HG03520 (cell line): ENCODE data around the gene NLRC3.

Source experiments
- ATAC-seq: cut with Tn5 transposase; IDR thresholded peaks from one replicate; pipeline ENCODE4 v1.9.1; 2021; ENCODE audit warnings: mild to moderate bottlenecking, moderate library complexity; ENCODE audit not compliant: unreplicated experiment

The NLRC3 gene

DNA sequence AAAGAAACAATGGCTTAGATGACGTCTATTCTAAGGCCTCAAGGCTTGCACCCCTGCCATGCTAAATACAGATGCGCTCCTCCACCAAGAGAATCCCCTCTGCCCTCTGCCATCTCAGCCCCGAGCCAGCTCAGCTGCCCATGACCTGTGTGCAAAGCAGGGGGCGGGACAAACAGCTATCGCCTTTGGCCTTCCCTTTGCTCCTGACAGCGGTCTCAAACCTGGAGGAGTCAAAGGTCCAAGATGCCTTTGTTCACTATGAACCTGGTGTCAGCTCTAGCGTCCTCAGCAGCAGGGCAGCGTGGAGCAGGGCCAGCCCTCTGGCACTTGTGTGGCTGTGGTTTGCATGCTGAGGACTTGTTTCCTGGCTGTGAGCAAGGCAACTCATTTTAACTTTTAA lies 21.9 kb upstream of the NLRC3 start:
- ATAC-seq = no peak

DNA sequence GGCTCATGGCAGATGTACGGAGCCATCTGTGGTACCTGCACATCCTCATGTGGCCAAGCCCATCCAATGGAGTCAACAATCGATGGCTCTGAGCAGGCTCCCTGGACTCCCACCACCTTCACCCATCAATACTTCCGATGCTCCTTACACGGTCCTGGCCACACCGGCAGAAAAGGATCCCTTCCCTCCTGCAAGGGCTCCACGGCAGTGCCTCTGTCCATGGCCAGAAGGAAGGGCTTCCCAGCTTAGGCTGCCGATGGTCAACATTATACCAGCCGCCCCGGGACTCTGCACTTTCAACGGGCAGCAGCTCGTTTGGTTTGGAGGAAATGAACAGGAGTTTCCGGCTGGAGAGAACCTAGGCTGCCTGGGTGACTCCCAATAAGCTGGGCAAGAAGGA lies 21.0 kb upstream of the NLRC3 start:
- no peak for ATAC-seq

DNA sequence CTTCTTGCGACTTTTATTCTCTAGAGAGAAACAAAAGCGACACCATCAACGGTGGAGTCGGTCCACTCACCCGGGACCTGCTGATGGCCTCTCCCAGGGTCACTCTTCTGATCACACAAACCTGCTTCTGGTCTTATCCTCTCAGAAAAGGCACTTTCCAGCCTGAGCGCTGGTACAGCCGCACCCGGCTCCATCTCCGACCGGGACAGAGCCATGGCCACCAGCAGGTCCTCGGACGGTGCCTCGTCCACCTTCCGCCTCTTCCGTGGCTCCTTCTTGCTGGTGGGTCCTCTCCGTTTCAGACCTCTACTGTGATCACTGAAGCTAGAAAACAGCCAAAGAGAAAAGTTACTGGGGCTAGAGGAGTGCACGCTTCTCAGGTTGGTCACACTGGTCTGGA lies 20.5 kb upstream of the NLRC3 start:
- ATAC-seq = no peak

DNA sequence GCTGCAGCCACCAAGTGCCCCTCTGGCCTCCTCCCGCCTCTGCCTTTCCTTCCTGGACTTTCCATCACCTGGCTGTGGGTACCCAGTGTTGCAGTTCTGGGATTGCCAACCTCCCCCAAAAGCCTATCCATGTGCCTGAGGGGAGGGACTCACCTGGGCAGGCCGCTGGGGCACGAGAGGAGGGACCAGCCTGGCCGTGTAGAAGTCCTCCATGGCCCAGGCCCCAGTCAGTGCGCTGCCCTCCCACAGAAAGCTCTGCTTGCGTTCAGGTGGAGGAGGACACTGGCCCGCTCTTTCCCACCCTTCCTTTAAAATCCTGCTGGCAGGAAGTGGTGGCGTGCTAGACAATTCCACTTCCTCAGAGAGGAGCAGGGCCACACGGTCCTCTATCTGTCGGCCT lies 20.0 kb upstream of the NLRC3 start:
- ATAC-seq = no peak

DNA sequence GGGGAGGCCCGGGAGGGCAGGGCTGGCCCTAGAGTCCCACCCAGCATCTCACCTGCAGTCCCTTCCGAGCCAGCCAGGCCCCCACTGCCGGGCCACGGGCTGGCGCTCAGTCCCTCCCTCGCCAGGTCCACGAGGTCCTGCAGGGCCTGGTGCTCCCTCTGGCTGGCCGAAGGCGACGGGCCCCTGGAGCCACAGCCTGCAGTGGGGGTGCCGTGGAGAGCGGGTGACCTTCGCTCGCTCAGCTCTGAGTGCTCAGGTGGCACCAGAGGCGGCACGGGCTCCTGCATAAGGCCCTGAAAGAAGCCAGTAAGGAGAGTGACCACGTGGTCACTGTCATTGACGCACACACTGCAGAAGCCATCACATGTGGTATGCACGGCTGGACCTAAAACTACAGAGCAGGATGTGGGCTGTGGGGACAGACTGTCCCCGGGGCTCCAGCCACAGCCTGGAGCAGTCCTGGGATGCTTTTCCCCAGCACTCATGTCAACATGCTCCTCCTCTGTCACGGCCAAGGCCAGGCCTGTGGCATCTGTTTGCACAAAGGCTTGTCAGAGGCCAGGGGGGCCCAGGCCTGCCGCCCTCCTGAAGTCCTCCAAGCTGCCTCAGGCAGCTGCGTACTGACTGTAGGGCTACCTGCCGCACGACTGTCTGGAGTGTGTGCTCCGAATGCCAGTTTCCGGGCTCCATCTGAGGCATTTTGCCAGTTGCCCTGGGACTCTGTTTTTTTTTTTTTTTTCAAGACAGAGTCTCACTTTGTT lies 19.1 kb upstream of the NLRC3 start:
- no peak for ATAC-seq

DNA sequence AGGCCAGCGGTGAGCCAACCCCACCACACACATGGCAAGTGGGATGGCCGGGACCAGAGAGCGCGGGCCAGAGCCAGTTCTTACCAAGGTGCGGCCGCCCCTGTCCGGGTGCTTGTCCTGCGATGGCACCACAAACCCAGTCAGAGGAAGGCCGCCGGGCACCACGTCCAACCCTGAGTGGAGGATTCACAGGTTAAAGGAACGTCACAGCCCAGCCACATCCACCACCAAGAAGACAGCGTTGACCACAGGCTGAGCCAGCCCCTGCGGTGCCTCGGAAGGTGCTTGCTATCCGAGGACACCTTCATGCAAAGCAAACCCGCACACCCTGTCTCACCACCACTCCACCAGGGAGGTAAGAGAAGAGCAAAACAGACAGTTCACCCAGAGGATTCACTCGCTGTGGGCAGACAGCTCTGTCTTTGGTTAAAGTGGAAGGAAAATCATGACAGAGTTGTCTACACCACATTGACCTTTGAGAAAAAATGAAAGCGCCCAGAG lies 18.4 kb upstream of the NLRC3 start:
- no peak for ATAC-seq

DNA sequence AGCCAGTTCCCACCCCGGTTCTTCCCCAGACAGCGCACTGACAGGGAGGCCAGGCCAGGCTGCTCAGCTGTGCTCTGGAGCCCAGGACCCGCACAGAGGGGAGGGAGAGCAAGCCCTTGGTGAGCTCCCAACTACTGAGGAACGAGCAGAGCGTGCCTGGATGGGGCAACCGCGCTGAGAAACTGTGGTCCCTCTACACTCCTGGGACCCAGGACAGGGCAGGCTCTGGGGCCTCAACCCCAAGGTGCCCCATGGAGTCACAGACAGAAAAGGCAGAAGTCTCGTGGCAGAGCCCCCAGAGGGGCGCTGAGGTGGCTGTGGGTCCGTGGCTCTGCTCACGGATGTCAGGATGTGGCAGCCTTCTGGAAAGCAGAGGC lies 17.9 kb upstream of the NLRC3 start:
- no peak for ATAC-seq

DNA sequence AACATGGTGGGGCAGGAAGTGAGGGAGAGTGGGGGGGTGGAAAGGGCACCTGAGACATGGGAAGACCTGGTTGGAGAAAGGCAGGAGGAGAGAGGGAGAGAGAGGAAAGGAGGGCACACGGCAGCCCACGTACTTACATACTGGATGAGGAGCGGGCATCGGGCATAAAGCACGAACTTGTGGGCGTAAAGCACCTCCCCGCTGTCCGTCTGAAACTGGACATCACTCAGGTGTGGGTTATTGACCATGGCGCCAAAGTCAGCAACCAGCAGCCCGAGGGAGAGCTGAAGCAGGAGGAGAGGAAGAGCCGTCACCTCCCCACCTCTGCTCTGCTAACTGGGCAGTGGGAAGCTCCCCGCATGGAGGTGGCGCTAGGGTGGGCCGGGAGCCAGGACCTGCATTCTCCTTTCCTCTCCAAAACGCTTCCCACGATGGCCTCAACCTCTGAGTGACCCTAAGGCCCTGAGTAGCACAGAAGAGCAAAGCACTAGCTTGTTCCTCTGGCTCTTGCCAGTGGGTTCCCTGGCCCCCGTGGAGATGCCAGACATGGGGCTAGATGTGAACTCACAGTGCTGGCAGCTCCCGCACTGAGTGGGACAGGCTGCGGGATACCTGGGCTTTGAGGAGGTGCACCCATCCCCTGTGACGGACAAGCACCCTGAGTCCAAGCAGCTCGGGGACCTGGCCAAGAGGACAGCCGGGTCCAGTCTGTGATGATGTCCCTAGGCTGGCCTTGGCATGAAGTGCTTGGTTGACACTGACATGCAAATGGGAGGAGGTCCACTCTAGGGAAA lies 17.3 kb upstream of the NLRC3 start:
- ATAC-seq = no peak

DNA sequence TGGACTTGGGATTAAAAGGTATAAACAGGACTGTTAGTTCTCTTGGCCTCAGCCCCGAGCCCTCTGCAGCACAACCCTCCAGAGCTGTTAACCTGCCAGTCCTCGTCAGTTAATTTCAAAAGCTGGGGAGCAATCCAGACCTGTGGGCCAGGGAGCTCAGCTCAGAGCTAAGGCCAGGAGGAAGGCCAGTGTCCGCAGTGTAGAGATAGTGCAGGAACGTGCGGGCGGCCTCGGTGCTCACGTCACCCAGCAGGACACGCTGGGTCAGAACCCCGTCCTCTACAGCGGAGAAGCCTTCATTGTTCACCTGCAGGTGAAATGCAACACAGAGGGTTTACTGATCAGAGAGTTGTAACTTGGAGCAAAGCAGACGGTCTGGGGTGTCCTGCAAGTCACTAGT lies 15.4 kb upstream of the NLRC3 start:
- ATAC-seq = no peak

DNA sequence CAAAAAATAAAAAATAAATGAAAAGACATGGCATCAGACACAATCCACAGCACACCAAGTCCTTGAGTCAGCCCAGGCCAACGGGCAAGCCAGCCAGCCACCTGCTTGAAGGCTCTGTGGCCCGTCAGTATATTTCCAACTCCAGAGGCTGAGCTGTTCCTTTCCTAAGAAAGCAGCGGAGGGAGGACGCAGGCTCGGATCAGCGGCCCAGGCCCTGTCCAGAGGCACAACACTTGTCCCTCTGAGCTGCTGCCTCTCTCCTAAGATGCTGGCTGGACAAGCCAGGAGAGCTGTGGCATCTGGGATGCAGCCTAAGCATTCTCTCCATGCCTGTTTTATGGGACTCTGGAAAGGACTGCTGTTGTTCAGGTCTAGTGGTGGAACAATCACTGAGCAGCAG lies 14.8 kb upstream of the NLRC3 start:
- no peak for ATAC-seq

DNA sequence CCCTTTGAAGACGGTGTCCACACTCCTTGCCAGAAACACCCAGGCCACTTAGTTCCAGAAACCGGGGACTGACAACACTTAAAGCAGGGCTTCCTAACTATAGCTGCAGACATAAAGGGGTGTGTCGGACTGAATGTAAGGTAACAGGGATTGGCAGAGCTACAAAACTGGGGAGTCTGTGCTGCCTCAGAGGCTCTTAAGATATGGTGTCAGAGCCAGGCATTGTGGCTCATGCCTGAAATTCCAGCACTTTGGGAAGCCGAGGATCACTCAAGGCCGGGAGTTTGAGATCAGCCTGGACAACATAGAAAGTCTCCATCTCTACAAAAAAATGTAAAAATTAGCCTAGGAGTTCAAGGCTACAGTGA lies 14.2 kb upstream of the NLRC3 start:
- no peak for ATAC-seq

DNA sequence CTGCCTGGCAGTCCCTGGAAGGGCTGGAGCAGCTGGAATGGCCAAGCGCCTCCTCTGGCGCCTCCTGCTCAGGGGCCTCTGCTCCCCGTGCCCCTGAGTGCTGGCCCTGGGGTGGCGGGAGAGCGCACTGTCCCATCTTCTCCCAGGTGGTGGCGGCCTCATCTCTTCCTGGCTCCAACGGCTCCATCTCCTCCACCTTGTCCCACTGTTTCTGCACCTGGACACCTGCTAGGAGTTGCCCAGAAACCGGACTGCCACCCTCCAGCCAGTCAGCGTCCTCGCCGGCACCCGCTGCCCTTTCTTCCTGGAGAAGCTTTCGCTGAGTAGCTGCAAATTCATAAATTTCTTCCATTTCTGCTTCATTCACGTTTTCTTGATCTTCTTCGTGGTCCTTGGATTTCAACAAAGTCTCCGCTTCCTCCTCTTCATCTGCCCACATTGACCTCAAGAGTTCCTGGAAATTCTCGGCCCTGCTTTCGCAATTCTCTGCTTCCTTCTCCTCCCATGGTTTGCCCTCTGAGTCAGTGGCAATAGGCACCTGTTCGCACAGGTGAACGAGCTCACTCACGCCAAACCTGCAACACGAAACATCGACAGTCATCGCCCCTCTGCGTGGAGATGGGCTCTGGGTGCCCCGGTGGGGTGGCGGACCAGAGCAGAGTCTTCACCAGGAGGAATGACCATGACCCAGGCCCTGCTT lies 13.7 kb upstream of the NLRC3 start:
- ATAC-seq = no peak

DNA sequence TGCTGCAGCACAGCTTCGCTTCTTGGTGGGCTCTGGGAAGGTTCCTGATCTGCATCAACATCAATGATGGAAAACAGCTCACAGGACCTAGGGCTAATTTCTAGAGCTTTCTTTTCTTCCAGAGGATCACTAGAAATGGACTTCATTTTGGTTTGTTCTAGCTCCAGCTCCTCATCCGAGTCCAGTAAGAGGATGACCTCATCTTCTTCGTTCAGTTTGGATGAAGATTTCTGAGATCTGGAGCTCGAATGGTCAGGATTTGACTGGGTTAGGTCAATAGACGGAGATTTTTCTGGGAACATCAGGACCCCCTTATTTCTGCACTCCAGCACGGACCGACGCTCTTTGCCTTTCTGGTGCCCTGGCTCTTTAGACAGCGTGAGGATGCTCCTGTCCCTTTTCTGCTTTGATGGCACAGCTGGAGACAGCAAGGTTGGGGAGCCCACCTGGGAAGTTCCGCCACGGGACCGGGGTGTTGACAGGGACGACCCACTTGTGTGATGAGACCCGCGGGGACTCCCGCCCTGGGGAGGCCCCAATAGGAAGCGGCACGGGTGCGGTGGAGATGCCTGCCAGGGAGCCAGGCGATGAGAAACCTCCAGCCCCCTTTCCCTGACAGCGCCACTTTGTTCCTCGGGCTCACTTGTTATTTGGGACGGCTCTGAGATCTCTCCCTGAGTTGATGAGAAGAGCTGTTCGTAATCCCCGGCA lies 12.9 kb upstream of the NLRC3 start:
- ATAC-seq = no peak

DNA sequence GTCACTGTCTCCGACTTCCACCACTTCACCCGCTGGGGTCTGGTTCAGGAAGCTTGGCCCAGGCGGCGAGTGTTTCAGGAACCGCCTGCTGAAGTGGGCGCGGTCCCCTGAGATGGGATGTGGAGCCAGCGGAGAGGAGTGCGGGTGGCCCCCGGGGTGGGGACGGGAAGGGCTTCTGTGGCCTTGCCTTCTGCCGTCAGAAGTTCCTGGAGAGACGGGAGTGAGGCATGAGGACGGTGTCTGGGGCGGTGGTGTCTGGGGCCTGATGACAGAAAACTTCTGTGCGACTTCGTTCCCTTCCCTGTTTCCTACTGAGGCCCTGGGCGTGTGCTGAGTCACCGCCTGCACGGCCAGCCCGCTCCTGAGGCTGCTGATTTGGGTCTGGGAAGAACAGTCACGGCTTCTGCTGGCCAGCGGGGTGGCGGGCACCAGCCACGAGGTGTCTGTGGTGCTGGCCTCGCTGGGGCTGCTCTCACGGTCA lies 12.3 kb upstream of the NLRC3 start:
- no peak for ATAC-seq

DNA sequence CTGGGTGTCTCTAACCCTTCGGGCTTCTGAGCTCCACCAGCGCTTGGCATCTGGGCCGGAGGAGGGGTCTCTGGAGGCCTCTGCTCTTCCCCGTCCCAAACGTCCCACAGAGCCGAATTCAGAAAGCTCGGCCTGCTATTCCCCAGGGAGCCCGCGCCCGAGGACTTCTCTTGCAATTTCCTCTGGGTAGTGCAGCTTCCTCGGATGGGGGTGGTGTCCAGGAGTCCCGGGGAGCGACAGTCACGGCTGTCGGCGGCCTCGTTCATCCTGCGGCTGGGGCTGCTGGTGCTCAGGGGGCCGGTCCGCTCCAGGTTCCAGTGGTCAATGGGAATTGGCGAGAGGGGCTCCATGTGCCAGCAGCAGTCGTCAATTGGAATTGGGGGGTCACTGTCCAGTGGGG lies 11.8 kb upstream of the NLRC3 start:
- no peak for ATAC-seq

DNA sequence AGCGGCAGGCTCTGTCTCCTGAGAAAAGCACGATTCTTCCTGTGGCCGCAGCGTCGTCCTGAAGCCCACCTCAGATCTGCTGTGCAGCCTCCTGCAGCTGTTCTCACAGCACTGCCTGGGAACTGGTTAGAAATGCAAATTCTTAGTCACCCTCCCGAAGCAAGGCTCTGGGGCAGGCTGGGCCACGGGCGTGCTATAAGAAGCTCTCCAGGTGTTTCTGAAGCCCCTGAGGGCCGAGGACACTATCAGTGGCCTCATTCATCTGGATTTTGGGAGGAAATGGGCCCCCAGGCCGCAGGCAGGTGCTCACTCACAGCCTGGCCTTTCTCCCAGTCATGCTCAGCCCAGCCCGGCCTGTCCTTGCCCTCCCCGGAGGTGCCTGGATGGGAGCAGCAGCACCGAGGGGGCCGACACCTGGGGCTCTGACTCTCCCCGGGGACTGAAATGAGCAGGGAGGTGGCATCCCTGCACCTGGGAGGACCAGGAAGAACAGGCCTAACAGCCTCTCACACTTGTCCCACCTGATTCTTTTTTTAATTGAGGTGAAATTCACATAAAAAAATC lies 10.4 kb upstream of the NLRC3 start:
- ATAC-seq = no peak

DNA sequence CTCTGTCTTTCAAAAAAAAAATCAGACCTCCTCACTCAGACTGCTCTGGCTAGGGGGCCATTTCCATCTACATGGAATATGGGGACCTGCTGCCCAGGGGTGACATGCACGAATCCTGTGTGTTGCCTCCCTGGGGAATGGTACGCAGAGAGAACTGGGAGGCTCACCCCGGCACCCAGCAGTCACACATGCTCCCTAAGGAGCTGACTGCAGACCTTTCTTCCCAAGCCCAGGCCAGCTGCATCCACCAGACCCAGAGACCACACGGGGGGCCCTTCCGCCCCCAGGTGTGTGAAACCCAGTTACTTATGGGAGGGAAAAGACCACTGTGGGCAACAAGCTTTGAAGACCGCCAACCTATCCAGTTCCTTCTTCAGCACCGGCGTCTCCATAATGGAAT lies 7.2 kb upstream of the NLRC3 start:
- ATAC-seq = no peak

DNA sequence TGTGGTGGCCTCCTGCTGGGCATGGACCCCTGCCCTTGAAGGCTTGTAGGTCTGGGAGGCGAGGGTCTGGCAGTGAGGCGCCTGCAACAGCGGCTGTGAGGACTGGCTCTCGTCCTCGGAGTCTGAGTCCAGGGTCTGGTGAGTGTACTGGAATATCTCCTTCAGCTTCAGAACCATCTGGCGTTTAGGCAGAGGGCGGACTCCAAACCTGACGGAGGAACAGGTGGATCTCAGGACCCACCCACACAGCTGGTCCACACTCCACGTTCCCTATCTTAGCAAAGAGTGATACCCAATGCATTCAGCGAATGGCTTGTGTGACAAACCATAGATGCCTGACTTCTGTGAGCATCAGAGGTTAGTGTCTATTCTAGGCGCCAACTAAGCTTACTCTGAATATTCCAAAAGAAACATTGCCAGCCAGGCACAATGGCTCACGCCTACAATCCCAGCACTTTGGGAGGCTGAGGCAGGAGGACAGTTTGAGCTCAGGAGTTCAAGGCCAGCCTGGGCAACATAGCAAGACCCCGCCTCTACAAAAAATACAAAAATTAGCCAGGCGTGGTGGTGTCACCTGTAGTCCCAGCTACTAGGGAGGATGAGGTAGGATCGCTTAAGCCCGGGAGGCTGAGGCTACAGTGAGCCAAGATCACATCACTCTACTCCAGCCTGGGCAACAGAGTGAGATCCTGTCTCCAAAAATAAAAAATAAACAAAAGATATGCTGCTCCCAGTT lies 6.3 kb upstream of the NLRC3 start:
- ATAC-seq = no peak

DNA sequence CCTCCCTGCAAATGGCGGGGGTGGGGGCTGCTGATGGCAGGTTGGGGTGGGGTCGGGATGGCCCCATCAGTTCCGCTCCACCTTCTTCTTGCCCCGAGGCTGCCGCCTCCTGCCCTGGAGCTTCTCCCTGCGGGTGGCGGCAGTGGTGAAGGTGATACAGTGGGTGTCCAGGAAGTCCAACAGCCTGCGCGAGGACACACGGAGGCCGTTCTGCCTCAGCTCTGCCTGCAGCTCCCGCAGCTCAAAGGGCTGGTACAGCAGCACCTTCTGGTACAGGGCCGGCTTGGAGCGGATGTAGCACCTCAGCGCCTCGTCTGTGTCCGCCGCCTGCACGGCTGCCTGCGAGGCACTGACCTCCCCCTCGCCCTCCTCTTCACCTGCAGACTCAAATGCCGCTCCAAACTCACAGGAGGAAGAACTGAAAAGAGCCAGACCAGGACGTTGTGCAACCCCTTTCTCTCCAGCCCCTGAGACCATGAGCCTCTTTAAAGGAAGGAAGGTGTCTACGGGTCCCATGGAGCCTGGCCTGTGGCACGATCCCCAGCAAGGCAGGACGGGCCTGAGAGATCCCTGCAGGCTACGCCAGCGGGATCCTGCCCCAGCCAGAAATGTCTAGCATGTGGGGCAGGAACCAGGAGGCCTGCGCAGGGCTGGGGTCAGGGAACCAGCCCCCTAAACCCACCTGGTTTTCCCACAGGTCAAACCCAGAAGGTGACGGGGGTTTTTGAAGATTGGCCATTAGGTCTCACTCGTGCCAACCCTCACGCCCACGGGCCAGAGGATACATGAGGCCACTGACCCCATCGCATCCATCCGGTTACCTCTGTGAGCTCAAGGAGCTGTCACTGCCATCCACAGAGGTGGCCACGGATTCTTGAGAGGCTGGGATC lies 5.3 kb upstream of the NLRC3 start:
- ATAC-seq = no peak
